Measurements from ENCODE around the gene HSPB9. TPM values are rescaled to one million over a fixed set of nuclear protein-coding genes. Genes with fewer than 3 reads are reported as not detected.

HSPB9 gene
- total RNA-seq, 1 experiment from 2014 or later, result not detected

DNA sequence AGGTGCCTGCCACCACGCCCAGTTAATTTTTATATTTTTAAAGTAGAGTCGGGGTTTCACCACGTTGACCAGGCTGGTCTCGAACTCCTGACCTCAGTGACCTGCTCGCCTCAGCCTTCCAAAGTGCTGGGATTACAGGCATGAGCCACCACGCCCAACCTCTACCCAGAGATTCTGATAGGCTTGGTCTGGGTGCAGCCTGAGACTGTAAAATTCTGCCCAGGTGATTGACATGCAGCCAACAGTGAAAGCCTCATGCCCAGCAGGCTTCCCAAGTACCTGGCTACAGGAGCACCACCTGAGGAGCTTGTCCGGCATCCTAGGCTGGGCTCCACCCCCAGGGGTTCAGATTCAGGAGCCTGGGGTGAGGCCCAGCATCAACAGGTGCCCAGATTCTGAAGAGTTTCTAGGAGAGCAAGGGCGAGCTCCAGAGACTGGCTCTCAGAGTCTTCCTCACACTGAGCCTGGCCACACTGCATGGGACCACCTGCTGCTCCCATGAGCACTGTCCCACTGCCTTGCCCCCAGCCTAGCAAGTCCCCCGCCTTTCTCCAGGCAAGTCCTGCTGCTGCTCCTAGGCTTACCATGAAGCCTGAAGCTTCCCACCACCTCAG, 41.0 kb upstream of the HSPB9 start:
- Histone ChIP-seq H3K27me3 (replicated peaks; ENCODE audit: insufficient read depth, low read depth, low read length, poor library complexity) (no peaks in the 10 kb centered on the region), H3K36me3 (ENCODE audit: insufficient read depth, low read length, poor library complexity, severe bottlenecking) (no peaks in the 10 kb centered on the region), H3K27ac (ENCODE audit: low read depth, low read length, poor library complexity, severe bottlenecking) (no peak overlapping the region), H3K4me1 (ENCODE audit: insufficient read depth, low read length, poor library complexity, severe bottlenecking) (no peaks in the 10 kb centered on the region), H3K4me3 (ENCODE audit: low read depth, low read length, poor library complexity, severe bottlenecking) (no peak overlapping the region), H3K9me3 (ENCODE audit: low read depth, low read length, poor library complexity, severe bottlenecking) (no peaks in the 10 kb centered on the region)
- BruUV-seq (replicated peaks), result no TSS peak
- TF ChIP-seq, protein P1, sequence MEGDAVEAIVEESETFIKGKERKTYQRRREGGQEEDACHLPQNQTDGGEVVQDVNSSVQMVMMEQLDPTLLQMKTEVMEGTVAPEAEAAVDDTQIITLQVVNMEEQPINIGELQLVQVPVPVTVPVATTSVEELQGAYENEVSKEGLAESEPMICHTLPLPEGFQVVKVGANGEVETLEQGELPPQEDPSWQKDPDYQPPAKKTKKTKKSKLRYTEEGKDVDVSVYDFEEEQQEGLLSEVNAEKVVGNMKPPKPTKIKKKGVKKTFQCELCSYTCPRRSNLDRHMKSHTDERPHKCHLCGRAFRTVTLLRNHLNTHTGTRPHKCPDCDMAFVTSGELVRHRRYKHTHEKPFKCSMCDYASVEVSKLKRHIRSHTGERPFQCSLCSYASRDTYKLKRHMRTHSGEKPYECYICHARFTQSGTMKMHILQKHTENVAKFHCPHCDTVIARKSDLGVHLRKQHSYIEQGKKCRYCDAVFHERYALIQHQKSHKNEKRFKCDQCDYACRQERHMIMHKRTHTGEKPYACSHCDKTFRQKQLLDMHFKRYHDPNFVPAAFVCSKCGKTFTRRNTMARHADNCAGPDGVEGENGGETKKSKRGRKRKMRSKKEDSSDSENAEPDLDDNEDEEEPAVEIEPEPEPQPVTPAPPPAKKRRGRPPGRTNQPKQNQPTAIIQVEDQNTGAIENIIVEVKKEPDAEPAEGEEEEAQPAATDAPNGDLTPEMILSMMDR (conservative IDR thresholded peaks at IDR 0.05; ENCODE audit: low read depth, low read length), result no peak
- no peak for TF ChIP-seq EZH2 (IDR thresholded peaks at IDR 0.05; ENCODE audit: borderline replicate concordance, low read depth, low read length, poor library complexity, severe bottlenecking)
- intact Hi-C loops (cut with micrococcal nuclease; ENCODE audit: unreplicated experiment), result no loop called here
- no peak for DNase-seq (ENCODE audit: low spot score)
- CTCF ChIA-PET, result no interaction called here
- POLR2A ChIA-PET (ENCODE audit: low non-redundant PET), result no interaction called here

DNA sequence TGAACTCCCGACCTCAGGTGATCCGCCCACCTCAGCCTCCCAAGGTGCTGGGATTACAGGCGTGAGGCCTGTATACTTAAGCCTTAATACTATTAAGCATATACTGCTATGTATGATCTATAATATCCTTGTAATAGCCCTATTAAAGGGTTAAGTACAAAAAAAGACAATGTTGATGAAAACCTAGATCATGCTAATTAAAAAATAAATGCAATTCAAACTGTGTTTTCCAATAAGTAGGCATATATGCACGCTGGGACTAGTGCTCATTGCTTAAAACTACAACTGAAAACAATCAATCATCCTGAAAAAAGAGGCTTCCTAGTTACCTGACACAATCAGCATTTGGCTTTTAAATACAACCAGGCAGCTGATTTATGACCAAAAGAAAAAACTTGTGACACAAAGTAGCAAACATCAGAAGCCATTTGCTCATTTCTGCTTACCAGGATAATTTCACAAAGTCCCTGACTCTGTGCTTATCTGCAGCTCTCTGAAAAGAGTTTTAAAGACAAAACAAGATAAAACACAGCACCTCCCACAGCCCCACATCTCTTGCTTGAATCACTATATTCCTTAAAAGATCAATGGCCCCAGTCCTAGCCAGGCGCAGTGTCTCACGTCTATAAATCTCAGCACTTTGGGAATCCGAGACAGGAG, 35.4 kb upstream of the HSPB9 start:
- ChIA-PET POLR2A (ENCODE audit: low non-redundant PET) (no interaction called here), CTCF (no interaction called here)
- H3K9me3 ChIP-seq (ENCODE audit: low read depth, low read length, poor library complexity, severe bottlenecking), result no peaks in the 10 kb centered on the region
- BruUV-seq (replicated peaks), result no TSS peak
- no peaks in the 10 kb centered on the region for H3K27me3 ChIP-seq (replicated peaks; ENCODE audit: insufficient read depth, low read depth, low read length, poor library complexity)
- intact Hi-C loops (cut with micrococcal nuclease; ENCODE audit: unreplicated experiment), result no loop called here
- no peak overlapping the region for H3K27ac ChIP-seq (ENCODE audit: low read depth, low read length, poor library complexity, severe bottlenecking)
- no peak for TF ChIP-seq EZH2 (IDR thresholded peaks at IDR 0.05; ENCODE audit: borderline replicate concordance, low read depth, low read length, poor library complexity, severe bottlenecking)
- TF ChIP-seq, protein P1 (conservative IDR thresholded peaks at IDR 0.05; ENCODE audit: low read depth, low read length), result no peak
- no peak overlapping the region for H3K4me3 ChIP-seq (ENCODE audit: low read depth, low read length, poor library complexity, severe bottlenecking)
- no peaks in the 10 kb centered on the region for H3K36me3 ChIP-seq (ENCODE audit: insufficient read depth, low read length, poor library complexity, severe bottlenecking)
- no peak for DNase-seq (ENCODE audit: low spot score)
- H3K4me1 ChIP-seq (ENCODE audit: insufficient read depth, low read length, poor library complexity, severe bottlenecking), result no peaks in the 10 kb centered on the region

DNA sequence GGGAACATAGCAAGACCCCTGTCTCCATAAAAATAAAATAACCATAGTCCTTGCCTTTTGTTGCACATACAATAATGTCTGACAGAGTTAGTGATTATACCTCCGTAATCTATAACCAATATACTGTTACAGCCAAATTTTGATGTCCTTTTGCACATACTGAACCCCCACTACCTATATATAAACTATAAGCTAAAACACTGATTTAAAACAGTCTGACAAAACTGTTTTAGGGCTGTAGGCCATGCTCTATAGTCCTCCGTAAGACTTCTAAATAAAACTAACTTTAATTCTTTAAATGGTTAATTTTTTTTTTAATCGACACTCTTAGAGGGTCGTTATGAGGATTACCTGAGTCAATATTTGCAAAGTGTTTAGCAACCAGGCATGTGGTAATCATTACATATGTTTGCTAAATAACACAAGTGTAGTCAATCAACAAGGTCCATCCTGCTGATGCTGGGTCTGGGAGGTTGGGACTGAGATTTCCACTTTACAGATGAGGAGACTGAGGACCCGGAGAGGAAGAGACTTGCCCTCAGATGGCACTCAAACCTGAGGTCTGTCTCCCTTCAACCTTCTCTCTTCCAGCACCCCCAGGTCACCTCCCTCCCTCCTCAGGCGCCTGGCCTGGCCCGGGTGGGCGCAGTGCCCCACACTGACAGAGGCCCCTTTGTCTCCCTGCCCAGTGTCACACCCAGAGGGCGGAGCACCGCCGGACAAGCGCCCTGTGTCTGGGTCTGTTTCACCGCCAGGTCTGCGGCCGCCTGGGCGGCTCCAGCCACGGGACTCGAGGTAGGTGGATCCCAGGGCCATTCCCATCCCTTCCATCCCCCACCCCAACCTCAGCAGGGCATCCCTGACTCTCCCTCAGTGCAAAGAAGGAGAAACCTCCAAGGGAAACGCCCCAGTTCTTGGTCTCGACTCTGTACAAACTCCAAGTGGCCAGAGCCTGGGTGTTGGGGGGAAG, 34.6 kb upstream of the HSPB9 start:
- no peaks in the 10 kb centered on the region for H3K36me3 ChIP-seq (ENCODE audit: insufficient read depth, low read length, poor library complexity, severe bottlenecking)
- no peak for DNase-seq (ENCODE audit: low spot score)
- no peaks in the 10 kb centered on the region for H3K27me3 ChIP-seq (replicated peaks; ENCODE audit: insufficient read depth, low read depth, low read length, poor library complexity)
- POLR2A ChIA-PET (ENCODE audit: low non-redundant PET), result no interaction called here
- no peak overlapping the region for H3K27ac ChIP-seq (ENCODE audit: low read depth, low read length, poor library complexity, severe bottlenecking)
- H3K4me3 ChIP-seq (ENCODE audit: low read depth, low read length, poor library complexity, severe bottlenecking), result no peak overlapping the region
- no peaks in the 10 kb centered on the region for H3K4me1 ChIP-seq (ENCODE audit: insufficient read depth, low read length, poor library complexity, severe bottlenecking)
- no TSS peak for BruUV-seq (replicated peaks)
- TF ChIP-seq, protein P1 (conservative IDR thresholded peaks at IDR 0.05; ENCODE audit: low read depth, low read length), result no peak
- TF ChIP-seq EZH2 (IDR thresholded peaks at IDR 0.05; ENCODE audit: borderline replicate concordance, low read depth, low read length, poor library complexity, severe bottlenecking), result no peak
- CTCF ChIA-PET, result no interaction called here
- no peaks in the 10 kb centered on the region for H3K9me3 ChIP-seq (ENCODE audit: low read depth, low read length, poor library complexity, severe bottlenecking)
- intact Hi-C loops (cut with micrococcal nuclease; ENCODE audit: unreplicated experiment), result no loop called here
